ENCODE results near the gene ZNF780A. TPM values are rescaled to one million over a fixed set of nuclear protein-coding genes. Genes with fewer than 3 reads are reported as not detected.

Gene ZNF780A
- total RNA-seq, 2 donors from 2014 or later: 2.4 to 4.1 TPM

- Histone ChIP-seq H3K9me3 (peaks cover 0 to 27% of the 10 kb centered on the region in 2 donors), H3K4me3 (no peak overlapping the region), H3K4me1 (no peaks in the 10 kb centered on the region), H3K27ac (no peak overlapping the region), H3K27me3 (no peaks in the 10 kb centered on the region), H3K36me3 (peaks cover 81% of the 10 kb centered on the region)
- DNase-seq (ENCODE audit: low spot score): no peak
- TF ChIP-seq, protein P1, sequence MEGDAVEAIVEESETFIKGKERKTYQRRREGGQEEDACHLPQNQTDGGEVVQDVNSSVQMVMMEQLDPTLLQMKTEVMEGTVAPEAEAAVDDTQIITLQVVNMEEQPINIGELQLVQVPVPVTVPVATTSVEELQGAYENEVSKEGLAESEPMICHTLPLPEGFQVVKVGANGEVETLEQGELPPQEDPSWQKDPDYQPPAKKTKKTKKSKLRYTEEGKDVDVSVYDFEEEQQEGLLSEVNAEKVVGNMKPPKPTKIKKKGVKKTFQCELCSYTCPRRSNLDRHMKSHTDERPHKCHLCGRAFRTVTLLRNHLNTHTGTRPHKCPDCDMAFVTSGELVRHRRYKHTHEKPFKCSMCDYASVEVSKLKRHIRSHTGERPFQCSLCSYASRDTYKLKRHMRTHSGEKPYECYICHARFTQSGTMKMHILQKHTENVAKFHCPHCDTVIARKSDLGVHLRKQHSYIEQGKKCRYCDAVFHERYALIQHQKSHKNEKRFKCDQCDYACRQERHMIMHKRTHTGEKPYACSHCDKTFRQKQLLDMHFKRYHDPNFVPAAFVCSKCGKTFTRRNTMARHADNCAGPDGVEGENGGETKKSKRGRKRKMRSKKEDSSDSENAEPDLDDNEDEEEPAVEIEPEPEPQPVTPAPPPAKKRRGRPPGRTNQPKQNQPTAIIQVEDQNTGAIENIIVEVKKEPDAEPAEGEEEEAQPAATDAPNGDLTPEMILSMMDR (IDR thresholded peaks at IDR 0.05): no peak
Observed at GRCh38 chr19:40080289-40080688, 10.5 kb downstream of the ZNF780A start.

GRCh38 chr19:40078377-40078776 is 12.4 kb downstream of the ZNF780A start:
- H3K9me3 ChIP-seq: peaks cover 0 to 42% of the 10 kb centered on the region in 2 donors
- no peaks in the 10 kb centered on the region for H3K27me3 ChIP-seq
- no peak overlapping the region for H3K27ac ChIP-seq
- no peak for DNase-seq (ENCODE audit: low spot score)
- TF ChIP-seq, protein P1 (IDR thresholded peaks at IDR 0.05): no peak
- H3K4me1 ChIP-seq: no peaks in the 10 kb centered on the region
- peaks cover 87% of the 10 kb centered on the region for H3K36me3 ChIP-seq
- H3K4me3 ChIP-seq: no peak overlapping the region

DNA sequence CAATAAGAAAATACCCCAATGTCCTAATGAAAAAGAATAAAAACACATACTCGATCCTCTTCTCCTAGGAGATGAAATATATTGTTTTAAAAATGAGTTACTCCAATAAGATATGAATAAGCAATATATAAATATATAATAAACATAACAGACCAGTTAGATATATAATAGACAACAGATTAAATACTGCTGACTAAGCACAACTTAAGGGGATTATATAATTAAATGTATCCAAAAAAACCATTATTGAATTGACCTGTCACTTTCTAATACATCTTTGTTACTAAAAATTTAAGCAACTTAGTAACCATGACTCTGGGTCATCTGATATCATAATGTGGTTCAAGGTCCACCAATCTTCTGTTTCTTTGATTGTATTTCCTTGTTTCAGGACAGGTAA is 20.7 kb downstream of the ZNF780A start:
- H3K36me3 ChIP-seq: peaks cover 12% of the 10 kb centered on the region
- no peak for DNase-seq (ENCODE audit: low spot score)
- H3K4me3 ChIP-seq: no peak overlapping the region
- H3K4me1 ChIP-seq: no peaks in the 10 kb centered on the region
- TF ChIP-seq, protein P1 (IDR thresholded peaks at IDR 0.05): no peak
- H3K9me3 ChIP-seq: peaks cover 0 to 13% of the 10 kb centered on the region in 2 donors
- H3K27ac ChIP-seq: no peak overlapping the region
- H3K27me3 ChIP-seq: no peaks in the 10 kb centered on the region

DNA sequence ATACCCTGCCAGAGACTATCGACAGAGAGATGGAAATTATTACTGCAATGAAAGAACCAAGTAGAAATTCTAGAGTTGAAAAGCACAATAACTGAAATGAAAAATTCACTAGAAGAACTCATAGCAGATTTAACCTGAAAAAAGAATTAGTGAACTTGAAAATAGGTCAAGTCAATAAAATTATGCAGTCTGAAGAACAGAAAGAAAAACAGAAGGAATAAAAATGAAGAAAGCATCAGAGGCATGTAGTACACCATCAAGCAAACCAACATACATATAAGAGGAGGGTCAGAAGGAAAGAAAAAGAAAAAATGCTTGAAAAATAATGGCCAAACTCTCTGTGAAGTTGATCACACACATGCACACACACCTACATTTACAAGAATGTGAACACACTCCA is 31.1 kb downstream of the ZNF780A start:
- Histone ChIP-seq H3K9me3 (peaks cover 6 to 25% of the 10 kb centered on the region in 2 donors), H3K36me3 (no peaks in the 10 kb centered on the region), H3K27ac (no peak overlapping the region), H3K27me3 (no peaks in the 10 kb centered on the region), H3K4me3 (no peak overlapping the region), H3K4me1 (peaks cover 0 to 8% of the 10 kb centered on the region in 2 donors)
- no peak for DNase-seq (ENCODE audit: low spot score)
- TF ChIP-seq, protein P1 (IDR thresholded peaks at IDR 0.05): no peak

DNA sequence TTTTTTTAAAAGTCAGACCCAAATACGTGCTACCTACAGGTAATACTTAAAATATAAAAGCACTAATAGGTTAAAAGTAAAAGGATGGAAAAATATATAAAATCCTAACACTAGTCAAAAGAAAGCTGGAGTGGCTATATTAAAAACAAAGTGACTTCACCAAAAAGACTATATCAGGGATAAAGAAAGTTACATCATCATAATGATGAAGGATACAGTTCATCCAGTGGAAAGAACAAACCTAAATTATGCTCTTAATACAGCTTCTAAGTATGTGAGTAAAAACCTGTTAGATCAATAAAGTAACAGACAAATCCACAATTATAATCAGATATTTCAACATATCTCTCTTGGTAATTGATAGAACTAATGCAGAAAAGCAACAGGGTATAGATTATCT is 33.6 kb downstream of the ZNF780A start:
- H3K36me3 ChIP-seq: no peaks in the 10 kb centered on the region
- H3K4me1 ChIP-seq: peaks cover 0 to 15% of the 10 kb centered on the region in 2 donors
- no peak overlapping the region for H3K4me3 ChIP-seq
- H3K27me3 ChIP-seq: no peaks in the 10 kb centered on the region
- peaks cover 6 to 21% of the 10 kb centered on the region in 2 donors for H3K9me3 ChIP-seq
- H3K27ac ChIP-seq: no peak overlapping the region
- no peak for DNase-seq (ENCODE audit: low spot score)
- TF ChIP-seq, protein P1 (IDR thresholded peaks at IDR 0.05): no peak

DNA sequence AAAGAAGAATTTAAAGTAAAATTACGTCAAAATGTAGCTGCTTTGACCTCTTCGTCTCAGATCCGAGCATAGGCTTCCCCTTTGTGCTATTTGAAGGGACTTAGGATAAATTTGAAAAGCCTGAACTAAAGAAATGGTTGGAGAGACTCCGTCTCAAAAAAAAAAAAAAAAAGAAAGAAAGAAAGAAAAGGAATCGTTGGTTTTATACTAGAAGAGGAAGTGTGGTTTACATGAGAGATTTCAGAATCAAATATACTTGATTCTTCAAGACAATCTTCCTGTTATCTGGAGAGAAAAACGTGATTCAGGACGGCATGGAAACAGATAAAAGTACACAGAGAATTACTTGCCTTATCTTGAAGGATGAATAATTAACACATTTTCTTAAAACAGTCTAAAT is 34.2 kb downstream of the ZNF780A start:
- Histone ChIP-seq H3K4me3 (peak overlapping the region; percentile 73 to 76), H3K4me1 (peaks cover 0 to 15% of the 10 kb centered on the region in 2 donors), H3K9me3 (peaks cover 6 to 21% of the 10 kb centered on the region in 2 donors), H3K36me3 (no peaks in the 10 kb centered on the region), H3K27ac (peak overlapping the region; percentile 68 to 78), H3K27me3 (no peaks in the 10 kb centered on the region)
- TF ChIP-seq, protein P1 (IDR thresholded peaks at IDR 0.05): no peak
- no peak for DNase-seq (ENCODE audit: low spot score)
